ENCODE data around the gene SETD2.
A peak's percentile ranks its signal among the peaks of the same experiment; 100 is the strongest.

The SETD2 gene

DNA sequence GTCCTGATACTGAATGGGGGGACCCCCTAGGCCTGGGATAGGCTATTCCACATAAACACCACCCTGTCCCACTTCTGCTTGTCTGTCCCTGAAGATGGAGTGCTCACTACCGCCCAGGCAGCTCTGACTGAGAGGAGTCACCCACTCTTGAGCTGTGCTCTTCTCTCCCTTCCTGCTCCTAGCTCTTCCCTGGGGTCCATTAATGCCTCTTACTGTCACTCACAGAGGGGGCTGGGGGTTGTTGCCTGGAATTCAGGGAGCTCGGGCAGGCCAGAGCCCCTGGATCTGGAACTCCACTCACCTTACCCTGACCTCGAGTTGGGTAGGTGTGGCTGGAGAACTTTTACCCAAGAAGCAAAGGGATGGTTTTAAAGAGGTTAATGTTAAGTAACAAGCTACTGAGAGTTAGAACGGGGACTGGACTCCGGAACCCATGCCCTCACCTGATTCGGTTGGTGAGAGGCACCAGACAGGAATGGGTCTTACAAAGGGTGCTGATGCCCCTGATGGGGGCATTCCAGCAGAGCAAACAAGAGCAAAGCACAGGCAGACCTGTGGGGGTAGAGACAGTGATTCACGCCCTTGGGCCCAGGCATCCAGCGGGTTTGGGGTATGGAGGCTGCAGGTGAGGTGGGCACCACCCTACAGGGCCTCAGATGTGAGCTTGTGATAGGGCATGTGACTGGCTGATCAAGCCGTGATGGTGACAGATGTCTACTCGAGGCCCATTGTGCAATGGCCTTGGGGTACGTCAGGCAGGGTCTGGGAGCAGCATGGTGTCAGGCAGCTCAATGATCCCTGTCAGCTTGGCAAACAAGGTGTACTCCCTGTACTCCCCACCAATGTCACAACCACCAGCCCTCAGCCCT lies 179.1 kb downstream of the SETD2 start:
- DNase-seq (ENCODE audit: low read depth) = no peak

DNA sequence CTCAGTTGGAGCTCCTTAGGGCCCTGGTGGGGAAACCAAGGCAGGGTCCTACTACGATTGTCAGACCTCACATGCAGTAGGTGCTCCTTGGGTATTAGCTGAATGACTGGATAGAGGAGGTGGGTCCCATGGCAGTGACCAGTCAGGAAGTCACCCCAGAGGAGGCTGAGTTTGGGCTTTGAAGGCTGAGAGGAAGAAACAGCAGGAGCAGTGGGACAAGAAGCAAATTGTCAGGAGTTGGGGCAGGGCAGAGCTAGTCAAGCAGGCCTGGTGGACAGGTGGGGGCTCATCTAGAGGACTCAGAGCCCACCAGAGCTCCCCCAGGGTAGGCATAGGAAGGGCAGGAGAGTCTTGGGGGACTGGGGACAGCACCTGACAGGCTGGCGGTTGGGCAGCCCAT lies 181.4 kb downstream of the SETD2 start:
- DNase-seq (ENCODE audit: low read depth) = no peak

DNA sequence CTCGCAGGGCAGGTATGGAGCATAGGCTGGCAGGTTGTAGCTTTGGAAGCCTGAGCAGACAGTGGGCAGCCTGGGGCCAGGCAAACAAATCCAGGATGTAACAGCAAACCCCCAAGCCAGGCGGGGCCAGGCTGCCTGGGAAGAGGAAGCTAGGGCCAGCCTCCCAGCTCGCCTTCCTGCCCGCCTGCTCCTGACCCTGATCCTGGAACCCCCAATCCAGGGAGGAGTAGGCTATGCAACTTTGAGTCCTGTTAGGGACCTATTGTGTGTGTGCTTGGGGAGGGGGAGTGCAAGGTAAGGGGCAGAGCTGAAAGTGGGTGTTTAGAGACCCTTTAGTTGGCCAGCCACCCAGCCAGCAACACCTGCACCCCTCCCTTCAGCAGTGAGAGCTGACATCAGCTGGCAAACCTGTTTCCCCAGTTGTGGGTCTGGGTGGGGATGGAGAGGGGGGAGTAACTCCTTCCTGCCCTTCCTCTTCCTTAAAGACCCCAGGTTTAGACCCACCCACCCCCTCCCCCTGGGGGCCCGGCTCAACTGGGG lies 181.9 kb downstream of the SETD2 start:
- DNase-seq (ENCODE audit: low read depth) = no peak

DNA sequence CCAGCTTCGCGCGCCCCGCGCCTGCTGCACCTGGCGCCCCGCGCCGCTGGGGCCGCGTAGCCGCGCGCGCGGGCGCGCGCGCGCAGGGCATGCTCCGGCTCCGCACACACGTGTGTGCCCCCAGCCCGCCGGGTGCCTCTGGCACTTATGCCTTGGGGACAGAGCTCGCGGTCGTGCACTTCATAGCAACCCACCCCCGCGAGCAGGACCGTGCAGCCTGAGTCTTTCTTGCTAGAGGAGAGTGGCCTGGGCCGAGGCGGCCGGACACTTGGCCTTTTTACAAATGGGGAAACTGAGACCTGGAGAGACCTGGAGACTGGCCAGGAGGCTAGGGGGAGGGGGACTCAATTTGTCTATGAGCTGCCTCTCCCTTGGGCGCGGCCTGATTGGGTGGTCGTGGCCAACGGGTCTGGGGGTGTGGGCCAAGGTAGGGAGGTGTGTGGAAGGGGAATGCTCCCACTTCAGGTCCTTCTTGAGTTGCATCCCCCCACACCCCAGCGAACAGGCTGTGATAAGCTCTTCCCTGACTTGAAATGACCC lies 183.9 kb downstream of the SETD2 start:
- DNase-seq (ENCODE audit: low read depth) = no peak

DNA sequence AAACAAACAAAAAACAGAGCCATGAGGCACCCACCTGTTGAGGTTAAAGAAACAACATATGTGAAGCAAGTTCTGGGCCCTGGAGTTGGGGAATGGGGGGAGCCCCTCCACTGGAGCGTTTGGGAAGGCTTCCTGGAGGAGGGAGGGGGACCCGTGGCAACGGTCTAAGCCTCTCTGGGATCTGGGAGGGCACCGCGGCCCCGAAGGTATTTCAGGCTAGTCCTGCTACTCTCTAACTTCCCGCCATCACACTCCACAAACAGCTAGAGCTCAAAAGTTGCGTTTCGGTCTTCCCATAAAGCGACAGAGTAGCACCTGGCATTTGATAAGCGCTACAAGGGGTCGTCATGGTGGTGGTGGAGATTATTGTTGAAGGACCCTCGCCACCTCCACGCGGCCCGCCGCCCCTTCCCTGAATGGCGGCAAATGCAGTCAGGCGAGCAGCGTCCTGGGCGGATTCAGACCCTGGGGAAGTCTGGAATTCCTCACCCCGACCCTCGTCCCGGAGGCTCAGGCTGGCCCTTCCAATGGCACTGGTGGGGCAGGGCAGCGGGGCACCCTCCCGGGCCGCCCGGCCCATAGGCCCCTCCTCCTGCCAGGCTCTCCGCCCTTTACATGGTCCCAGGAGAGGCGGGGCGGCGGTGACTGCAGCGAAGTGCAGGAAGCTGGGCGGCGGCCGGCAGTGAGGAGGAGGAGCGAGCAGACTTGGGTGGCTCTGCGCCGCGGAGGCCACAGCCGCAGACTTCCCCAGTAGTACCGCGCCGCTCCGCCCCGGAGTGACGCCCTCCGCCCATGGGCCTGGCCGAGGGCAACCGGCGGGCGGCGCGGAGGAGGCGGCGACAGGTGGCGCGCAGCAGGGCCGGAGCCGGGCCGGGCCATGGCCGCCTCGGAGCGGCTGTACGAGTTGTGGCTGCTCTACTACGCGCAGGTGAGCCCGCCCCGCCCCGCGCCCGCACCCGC lies 184.6 kb downstream of the SETD2 start, which contains the start of gene NBEAL2:
Gene NBEAL2, plus strand, starts transcription at position 682 of the 960 bp plus-strand sequence. Its CDS starts 196 bp downstream, at position 878.
- peak; percentile 85 for DNase-seq (ENCODE audit: low read depth)

DNA sequence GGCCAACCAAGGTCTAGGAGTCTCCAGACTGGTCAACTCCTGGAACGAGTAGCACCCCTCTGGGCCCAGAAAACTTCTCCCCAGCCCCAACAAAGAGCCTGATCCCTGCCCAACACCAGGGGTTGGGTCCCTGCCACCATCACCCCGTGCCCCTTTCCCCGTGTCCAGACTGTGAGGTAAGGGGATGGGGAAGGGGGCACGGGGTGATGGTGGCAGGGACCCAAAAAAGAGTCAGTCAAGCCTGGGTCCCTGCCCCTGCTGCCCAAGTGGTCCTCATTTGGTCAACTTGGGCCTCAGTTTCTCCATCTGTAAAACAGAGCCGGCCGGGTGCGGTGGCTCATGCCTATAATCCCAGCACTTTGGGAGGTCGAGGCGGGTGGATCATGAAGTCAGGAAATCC lies 185.5 kb downstream of the SETD2 start:
- no peak for DNase-seq (ENCODE audit: low read depth)

DNA sequence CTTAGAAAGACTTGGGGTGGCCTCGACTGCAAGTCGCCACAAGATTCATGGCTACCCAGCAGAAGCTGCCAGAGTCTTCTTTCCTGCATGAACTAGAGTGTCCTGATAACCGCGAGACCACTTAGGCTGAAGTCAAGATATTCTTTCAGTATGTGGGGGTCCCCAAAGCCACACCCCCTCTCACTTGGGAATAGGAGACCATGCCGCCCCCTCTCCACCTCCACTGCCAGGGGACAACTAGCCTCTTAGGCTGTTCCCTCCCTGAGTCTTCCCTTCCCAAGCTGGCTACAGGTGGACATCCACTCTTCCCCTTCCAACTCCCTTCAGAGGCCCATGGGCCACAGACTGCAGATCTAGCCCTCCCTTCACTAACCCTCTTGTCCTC lies 186.1 kb downstream of the SETD2 start:
- no peak for DNase-seq (ENCODE audit: low read depth)

DNA sequence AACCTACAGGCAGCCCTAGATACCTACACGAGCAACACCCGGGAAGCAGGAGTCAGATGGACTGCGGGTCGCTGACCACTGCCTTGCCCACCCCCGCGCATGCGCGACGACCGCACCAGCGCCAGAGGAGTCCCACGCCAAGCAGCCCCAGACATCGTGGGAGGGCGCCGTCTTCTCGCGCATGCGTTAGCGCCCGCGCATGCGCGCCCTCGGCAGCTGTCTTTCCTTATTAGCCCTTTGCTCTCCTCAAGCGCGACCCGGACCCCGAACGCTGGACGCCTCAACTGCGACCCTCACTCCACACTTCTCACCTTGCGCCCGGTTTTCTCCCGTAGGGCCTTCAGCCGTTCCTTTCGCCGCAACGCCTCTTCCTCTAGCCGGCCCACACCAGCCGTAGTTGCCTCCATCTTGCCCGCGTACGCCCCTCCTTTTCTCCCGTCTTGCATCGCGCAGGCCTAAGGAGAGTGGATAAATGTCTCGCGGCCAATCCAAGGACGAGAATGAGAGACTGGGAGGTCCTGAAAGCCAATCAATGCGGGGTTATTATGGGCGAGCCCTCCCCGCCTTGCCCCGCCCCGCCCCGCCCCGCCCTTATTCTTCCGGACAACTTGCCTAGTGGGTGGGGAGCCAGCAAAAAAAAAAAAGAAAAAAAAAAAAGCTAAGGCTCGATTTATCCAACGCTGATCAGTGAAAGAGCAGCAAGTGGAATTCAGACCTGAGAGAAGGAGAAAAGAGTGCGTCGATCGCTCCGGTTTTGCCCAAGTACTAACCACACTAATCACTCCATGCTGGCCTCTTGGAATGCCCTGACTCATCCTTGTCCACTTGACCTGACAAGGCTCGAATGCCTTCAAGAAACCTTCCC lies 187.4 kb downstream of the SETD2 start, which contains the start of gene CCDC12:
Gene CCDC12, minus strand, starts transcription at position 420 of the 865 bp plus-strand sequence. Its CDS starts 13 bp downstream, at position 407.
- DNase-seq (ENCODE audit: low read depth) = peak; percentile 70

DNA sequence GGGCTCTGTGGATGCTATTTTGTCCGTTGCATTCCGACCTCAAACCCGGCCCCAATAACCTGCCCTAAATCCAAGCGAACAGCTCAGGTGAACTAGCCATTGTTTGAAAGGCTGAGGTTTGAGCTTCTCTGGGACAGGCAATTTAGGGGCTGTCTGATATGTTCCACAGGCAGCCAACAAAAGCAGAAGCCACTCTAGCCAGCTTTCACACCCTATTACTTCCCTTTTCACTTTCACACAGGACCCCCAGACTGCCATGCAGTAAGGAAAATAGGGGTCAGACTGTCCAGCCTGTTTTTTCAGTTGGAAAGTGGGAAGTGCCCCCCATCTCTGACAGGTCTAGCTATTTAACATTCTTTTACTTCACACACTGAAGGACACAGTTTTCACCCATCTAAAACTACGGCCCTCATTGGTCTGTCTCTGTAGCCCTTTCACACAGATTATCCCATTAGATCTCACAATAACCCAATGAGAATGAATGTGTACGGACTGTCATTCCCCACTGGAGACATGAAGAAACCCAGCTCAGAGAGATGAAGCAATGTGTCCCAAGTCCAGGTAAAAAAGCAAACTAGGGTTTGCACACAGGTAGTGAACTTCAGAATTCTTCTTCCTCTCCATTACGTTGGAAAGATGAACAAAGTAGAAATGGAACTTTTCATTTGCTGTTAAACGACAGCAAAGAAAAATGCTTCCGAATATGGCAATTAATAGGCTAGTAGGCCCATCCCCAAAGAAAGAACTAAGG lies 189.3 kb downstream of the SETD2 start:
- no peak for DNase-seq (ENCODE audit: low read depth)

DNA sequence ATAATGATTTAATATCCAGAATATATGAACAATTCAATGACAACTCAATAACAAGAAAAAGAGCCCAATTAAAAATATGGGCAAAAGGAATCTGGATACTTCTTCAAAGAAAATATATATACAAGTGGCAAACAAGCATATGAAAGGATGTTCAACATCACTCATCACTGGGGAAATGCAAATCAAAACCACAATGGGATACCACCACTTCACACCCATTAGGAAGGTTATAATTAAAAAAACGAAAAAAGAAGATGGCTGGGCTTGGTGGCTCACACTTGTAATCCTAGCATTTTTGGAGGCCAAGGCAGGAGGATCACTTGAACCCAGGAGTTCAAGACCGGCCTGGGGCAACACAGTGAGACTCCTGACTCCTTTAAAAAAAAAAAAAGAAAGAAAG lies 191.5 kb downstream of the SETD2 start:
- DNase-seq (ENCODE audit: low read depth) = no peak

DNA sequence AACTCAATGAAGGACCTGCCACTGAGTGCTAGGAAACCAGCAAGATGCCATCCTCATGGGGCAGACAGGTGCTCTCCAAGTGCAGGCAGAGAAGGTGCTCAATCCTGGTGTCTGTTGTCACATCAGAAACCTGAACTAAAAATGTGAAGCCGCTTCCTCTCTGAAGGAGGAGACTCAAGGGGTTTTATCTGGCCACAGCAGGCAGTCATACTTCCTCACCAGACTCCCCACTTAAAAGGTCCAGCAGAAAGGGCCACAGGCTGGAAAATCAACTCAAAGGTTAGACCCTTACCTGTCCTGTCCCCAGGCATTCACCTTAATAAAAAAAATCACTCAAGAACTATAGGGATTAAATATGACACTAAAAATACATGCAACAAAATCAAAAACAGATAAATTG lies 192.2 kb downstream of the SETD2 start:
- no peak for DNase-seq (ENCODE audit: low read depth)

DNA sequence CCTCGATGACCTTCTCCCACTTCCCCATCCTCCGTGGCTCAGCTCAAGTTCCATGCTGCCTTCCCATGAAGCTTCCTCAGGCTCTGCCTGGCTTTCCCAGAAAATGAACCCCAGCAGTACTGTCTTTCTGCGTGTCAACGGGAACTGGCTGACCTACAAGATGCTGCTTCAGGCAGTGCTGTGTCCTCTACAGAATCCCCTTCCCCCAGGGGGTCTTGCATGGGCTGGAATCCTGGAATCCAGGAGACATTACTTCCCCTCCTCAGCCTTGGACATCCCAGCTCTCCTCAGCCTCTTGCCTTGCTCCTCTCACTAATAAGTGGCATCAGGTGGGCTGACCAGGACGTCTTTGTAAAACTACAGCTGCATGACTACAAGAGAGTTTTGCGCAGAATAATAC lies 192.8 kb downstream of the SETD2 start:
- DNase-seq (ENCODE audit: low read depth) = no peak

DNA sequence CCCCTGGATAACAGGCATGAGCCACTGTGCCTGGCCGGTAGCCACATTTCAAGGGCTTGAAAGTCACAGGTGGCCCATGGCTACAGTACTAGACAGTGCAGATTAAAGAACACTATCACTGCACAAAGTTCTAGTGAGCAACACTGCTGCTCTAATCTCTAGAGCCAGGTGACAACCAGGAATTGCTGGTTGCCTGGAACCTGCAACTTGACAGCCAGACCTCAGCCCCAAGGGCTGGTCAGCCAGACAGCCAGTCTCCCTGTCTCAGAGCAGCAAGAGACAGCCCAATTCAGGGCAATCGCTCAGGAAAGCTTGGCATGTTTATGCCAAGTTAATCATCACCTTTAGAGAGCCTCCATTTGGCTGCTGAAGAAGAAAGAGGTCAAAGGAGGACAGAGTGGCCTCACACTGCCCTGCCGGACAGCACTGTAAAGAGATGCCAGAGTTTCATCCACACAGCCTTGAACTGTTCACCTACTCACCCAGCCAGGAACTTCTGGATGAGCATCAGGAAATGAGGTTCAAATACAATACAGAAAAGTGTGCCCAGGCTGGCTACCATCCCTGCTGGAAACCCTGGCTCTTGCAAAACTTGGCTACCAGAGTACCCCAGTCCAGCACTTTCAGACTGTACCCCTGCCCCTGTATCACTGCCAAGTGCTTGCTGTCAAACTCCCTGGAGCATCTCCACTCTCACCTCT lies 193.4 kb downstream of the SETD2 start:
- no peak for DNase-seq (ENCODE audit: low read depth)

DNA sequence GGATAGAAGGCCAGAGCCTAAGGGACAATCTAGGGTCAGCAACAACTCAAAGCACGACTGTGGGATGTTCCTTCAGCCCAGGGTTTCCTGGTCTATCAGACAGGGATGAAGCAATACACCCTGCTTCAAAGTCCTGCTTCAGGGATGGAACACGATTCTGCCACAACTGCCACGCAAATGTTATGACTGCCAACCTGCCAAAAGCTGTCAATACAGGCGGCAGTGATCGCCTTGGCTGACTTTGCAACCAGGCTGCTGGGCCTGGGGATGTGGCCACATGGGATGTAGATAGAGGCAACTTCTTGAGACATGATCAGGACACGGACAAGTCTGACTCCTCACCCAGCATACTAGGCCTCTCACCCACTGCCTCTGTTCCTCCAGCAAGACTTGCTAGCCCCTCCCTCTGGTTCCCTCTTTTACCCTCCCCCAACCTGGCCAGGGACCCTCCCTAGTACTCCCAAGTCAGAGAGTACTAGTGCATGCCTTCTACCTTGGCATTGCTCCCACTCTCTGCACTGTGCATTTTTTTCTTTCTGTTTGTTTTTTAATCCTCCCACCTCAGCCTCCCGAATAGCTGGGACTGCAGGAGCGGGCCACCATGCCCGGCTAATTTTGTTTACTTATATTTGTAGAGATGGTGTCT lies 195.0 kb downstream of the SETD2 start:
- no peak for DNase-seq (ENCODE audit: low read depth)

DNA sequence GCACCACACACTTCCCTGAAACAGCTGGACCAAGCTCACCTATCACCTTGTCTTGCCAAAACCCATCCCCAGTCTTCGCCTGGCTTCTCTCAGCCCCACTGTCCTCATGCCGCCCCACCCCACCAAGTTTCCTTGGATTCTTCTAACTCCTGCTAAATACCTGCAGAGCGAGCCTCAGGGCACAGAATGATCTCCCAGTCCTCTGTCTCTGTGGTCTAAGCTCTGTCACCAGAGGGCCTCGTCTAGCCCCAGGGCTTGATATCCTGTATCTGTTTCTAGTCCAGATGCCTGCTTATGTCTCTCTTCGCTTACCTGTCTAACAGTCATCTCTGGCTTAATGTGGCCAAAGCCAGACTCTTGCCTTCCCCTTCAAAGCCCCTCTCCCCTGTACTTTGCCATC lies 197.1 kb downstream of the SETD2 start:
- no peak for DNase-seq (ENCODE audit: low read depth)

Data from stimulated activated CD8-positive, alpha-beta memory T cell treated with anti-CD3 and anti-CD28 coated beads, Interleukin-15, amount 100 ng/mL, for 24 hours (primary cell).